Measurements from ENCODE around the gene VEGFA. TPM values are rescaled to one million over a fixed set of nuclear protein-coding genes. Genes with fewer than 3 reads are reported as not detected.

Gene VEGFA
- total RNA-seq, 2 donors from 2014 or later: 102 to 132 TPM

- H3K4me3 ChIP-seq: no peak overlapping the region
- TF ChIP-seq, protein P1, sequence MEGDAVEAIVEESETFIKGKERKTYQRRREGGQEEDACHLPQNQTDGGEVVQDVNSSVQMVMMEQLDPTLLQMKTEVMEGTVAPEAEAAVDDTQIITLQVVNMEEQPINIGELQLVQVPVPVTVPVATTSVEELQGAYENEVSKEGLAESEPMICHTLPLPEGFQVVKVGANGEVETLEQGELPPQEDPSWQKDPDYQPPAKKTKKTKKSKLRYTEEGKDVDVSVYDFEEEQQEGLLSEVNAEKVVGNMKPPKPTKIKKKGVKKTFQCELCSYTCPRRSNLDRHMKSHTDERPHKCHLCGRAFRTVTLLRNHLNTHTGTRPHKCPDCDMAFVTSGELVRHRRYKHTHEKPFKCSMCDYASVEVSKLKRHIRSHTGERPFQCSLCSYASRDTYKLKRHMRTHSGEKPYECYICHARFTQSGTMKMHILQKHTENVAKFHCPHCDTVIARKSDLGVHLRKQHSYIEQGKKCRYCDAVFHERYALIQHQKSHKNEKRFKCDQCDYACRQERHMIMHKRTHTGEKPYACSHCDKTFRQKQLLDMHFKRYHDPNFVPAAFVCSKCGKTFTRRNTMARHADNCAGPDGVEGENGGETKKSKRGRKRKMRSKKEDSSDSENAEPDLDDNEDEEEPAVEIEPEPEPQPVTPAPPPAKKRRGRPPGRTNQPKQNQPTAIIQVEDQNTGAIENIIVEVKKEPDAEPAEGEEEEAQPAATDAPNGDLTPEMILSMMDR (IDR thresholded peaks at IDR 0.05): no peak
- H3K27ac ChIP-seq: peak overlapping the region in 1 of 2 donors; percentile 21
- peaks cover 0 to 18% of the 10 kb centered on the region in 2 donors for H3K4me1 ChIP-seq
- peaks cover 52% of the 10 kb centered on the region for H3K36me3 ChIP-seq
- H3K27me3 ChIP-seq: no peaks in the 10 kb centered on the region
- DNase-seq (ENCODE audit: low spot score): no peak
- H3K9me3 ChIP-seq: no peaks in the 10 kb centered on the region
These were observed 15.3 kb downstream of the VEGFA start for GRCh38 chr6:43785220-43785752.

- Histone ChIP-seq H3K27ac (peak overlapping the region in 1 of 2 donors; percentile 21), H3K36me3 (peaks cover 46% of the 10 kb centered on the region), H3K4me3 (no peak overlapping the region), H3K9me3 (no peaks in the 10 kb centered on the region), H3K27me3 (no peaks in the 10 kb centered on the region), H3K4me1 (peaks cover 0 to 16% of the 10 kb centered on the region in 2 donors)
- no peak for DNase-seq (ENCODE audit: low spot score)
- TF ChIP-seq, protein P1 (IDR thresholded peaks at IDR 0.05): no peak
These were observed 15.9 kb downstream of the VEGFA start for GRCh38 chr6:43785904-43786303.

- Histone ChIP-seq H3K4me3 (no peak overlapping the region), H3K9me3 (no peaks in the 10 kb centered on the region), H3K27ac (peak overlapping the region in 1 of 2 donors; percentile 16), H3K36me3 (peaks cover 37% of the 10 kb centered on the region), H3K4me1 (peaks cover 0 to 9% of the 10 kb centered on the region in 2 donors), H3K27me3 (no peaks in the 10 kb centered on the region)
- TF ChIP-seq, protein P1 (IDR thresholded peaks at IDR 0.05): no peak
- no peak for DNase-seq (ENCODE audit: low spot score)
These were observed 16.8 kb downstream of the VEGFA start for GRCh38 chr6:43786664-43787329.

GRCh38 chr6:43788301-43788700 lies 18.3 kb downstream of the VEGFA start:
- no peaks in the 10 kb centered on the region for H3K9me3 ChIP-seq
- no peak for DNase-seq (ENCODE audit: low spot score)
- H3K27ac ChIP-seq: no peak overlapping the region
- H3K4me1 ChIP-seq: peaks cover 0 to 9% of the 10 kb centered on the region in 2 donors
- no peaks in the 10 kb centered on the region for H3K27me3 ChIP-seq
- no peak overlapping the region for H3K4me3 ChIP-seq
- H3K36me3 ChIP-seq: peaks cover 22% of the 10 kb centered on the region
- TF ChIP-seq, protein P1 (IDR thresholded peaks at IDR 0.05): no peak

DNA sequence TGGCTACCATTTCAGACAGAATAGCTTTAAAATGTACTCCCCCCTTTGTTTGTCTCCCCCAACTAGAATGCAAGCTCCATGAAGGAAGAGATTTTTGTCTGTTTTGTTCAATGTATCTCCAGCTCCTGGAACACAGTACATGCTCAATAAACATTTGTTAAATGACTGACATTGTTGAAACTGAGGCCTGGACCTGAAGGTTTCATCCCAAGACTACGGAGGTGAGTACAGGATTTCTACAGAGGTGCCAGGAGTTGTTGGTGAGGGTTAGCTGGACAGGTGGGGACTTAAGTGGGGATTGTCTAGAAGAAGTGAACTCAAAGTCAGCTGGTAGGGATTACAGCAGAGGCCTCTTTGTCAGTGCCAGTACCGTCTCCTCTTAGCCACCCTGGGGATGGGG lies 19.4 kb downstream of the VEGFA start:
- TF ChIP-seq, protein P1 (IDR thresholded peaks at IDR 0.05): no peak
- Histone ChIP-seq H3K4me3 (no peak overlapping the region), H3K27me3 (no peaks in the 10 kb centered on the region), H3K9me3 (no peaks in the 10 kb centered on the region), H3K4me1 (peaks cover 0 to 19% of the 10 kb centered on the region in 2 donors), H3K36me3 (peaks cover 10% of the 10 kb centered on the region), H3K27ac (peak overlapping the region; percentile 69 to 74)
- no peak for DNase-seq (ENCODE audit: low spot score)

Measured in right atrium auricular region (tissue), 2 donors.